ENCODE data around the gene IYD.

DNA sequence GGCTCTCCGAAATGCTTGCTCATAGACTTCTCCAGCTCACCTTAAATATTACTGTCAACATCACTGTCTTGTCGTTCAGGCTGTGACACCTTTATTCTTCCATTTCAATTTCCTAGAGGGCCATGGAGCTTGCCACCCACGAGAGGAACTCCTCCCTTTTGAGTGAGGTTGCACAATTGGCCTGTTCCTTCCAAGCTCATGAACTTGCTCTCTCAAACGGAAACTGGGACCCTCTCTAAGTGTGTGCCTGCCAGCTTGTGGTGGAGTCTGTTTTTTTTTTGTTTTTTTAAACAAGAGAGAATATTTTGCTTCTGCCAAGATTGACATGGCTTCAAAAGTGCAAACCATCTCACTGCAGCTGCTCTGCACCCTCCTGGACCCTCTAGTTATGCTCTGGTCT lies 19.3 kb upstream of the IYD start:
- TF ChIP-seq POLR2A (IDR thresholded peaks at IDR 0.05; ENCODE audit: low read depth, low read length) (no peak), TAF1 (IDR thresholded peaks at IDR 0.05; ENCODE audit: borderline replicate concordance, low read depth, low read length) (no peak)

Data from GM12892 (cell line).